Endothelial cell of umbilical vein (primary cell): ENCODE results near the gene CASKIN2. TPM values are rescaled to one million over a fixed set of nuclear protein-coding genes. Genes with fewer than 3 reads are reported as not detected.

Experiments
- BruUV-seq: library from RNA; stranded (reverse); fragments of 400-500 nt; replicated peaks from 2 replicates; lab custom pipeline; 2021; lab: Mats Ljungman, UMichigan
- CTCF ChIA-PET: fragments of 300-600, 350-600 bp; sonication (Branson Sonifier 250); formaldehyde crosslinking; loops from one replicate; lab custom pipeline; 2021; ENCODE audit warnings: antibody characterized with exemption, inconsistent platforms; lab: Charles Lee
- POLR2A ChIA-PET: fragments of 300-600, 350-600 bp; sonication (Branson Sonifier 250); formaldehyde crosslinking; loops from one replicate; lab custom pipeline; 2021; ENCODE audit warnings: antibody characterized with exemption, inconsistent platforms; lab: Charles Lee
- DNase-seq: peaks from one replicate; pipeline ENCODE4 v3.0.0-alpha.2; 2011; ENCODE audit warnings: low read depth, low spot score
- FAIRE-seq: peaks from 2 replicates; lab custom pipeline; 2011; peaks lifted over from hg19 to GRCh38; lab: Jason Lieb, UNC
- H2AFZ ChIP-seq: 2 replicates; pipeline ENCODE4 v1.6.0; 2012; ENCODE audit warnings: low read depth, low read length, control low read depth, inconsistent platforms
- H3K27ac ChIP-seq: 2 replicates; pipeline ENCODE4 v1.5.1; 2011; ENCODE audit warnings: low read depth, mild to moderate bottlenecking, control low read depth, low read length, moderate library complexity; ENCODE audit not compliant: insufficient read depth
- H3K27me3 ChIP-seq, 2 experiments: 2 replicates each; pipeline versions ENCODE4 v1.6.0 to v1.6.1; 2011; ENCODE audit warnings: low read length in 2 of 2, mixed read lengths in 1 of 2; ENCODE audit not compliant: control insufficient read depth in 2 of 2, insufficient read depth in 2 of 2
- H3K36me3 ChIP-seq, 2 experiments: 2 replicates in 1 of 2; 3 replicates in 1 of 2; pipeline ENCODE4 v1.5.1; 2011; ENCODE audit warnings: low read length in 2 of 2, mild to moderate bottlenecking in 1 of 2, moderate library complexity in 1 of 2; ENCODE audit not compliant: control insufficient read depth in 2 of 2, insufficient read depth in 2 of 2; ENCODE audit errors: extremely low read depth in 1 of 2
- H3K4me1 ChIP-seq: 3 replicates; pipeline ENCODE4 v1.5.1; 2011; ENCODE audit warnings: mild to moderate bottlenecking, low read length; ENCODE audit not compliant: control insufficient read depth, insufficient read depth; ENCODE audit errors: extremely low read depth
- H3K4me2 ChIP-seq: 2 replicates; pipeline ENCODE4 v1.6.1; 2011; ENCODE audit warnings: low read length, control low read depth, mixed read lengths; ENCODE audit not compliant: insufficient read depth
- H3K4me3 ChIP-seq, 3 experiments: fragments of 200-600 bp in 1 of 3; sonication (generic), shearing (Covaris generic) in 1 of 3; replicated peaks in 1 of 3; 2 replicates each; pipeline ENCODE4 v1.5.1; 2011 to 2016; ENCODE audit warnings: control low read depth in 3 of 3, low read length in 3 of 3, mild to moderate bottlenecking in 2 of 3, inconsistent platforms in 1 of 3, low read depth in 1 of 3, moderate library complexity in 1 of 3; ENCODE audit not compliant: insufficient read depth in 1 of 3
- H3K79me2 ChIP-seq: 2 replicates; pipeline ENCODE4 v1.6.0; 2012; ENCODE audit warnings: low read length, inconsistent platforms; ENCODE audit not compliant: control insufficient read depth, insufficient read depth
- H3K9ac ChIP-seq: replicated peaks from 2 replicates; pipeline ENCODE3; 2011; ENCODE audit warnings: low read length, control low read depth; ENCODE audit not compliant: insufficient read depth; ENCODE audit errors: extremely low read depth
- H3K9me1 ChIP-seq: replicated peaks from 3 replicates; pipeline ENCODE4 v1.6.0; 2011; ENCODE audit warnings: mild to moderate bottlenecking, low read length; ENCODE audit not compliant: control insufficient read depth, insufficient read depth; ENCODE audit errors: extremely low read depth
- H3K9me3 ChIP-seq: replicated peaks from 2 replicates; pipeline ENCODE4 v1.5.1; 2012; ENCODE audit warnings: low read length, inconsistent platforms; ENCODE audit not compliant: control insufficient read depth, insufficient read depth
- H4K20me1 ChIP-seq: replicated peaks from 2 replicates; pipeline ENCODE3; 2011; ENCODE audit warnings: mild to moderate bottlenecking, low read length; ENCODE audit not compliant: control insufficient read depth, insufficient read depth; ENCODE audit errors: extremely low read depth
- CTCF ChIP-seq, 2 donors: IDR thresholded peaks; 1 replicate in 1 of 2; 2 replicates in 1 of 2; pipeline ENCODE4 v1.5.1; 2011; ENCODE audit warnings: low read length in 2 of 2, mild to moderate bottlenecking in 2 of 2, moderate library complexity in 2 of 2, control low read depth in 1 of 2, inconsistent platforms in 1 of 2, low read depth in 1 of 2; ENCODE audit not compliant: insufficient read depth in 1 of 2; ENCODE audit errors: extremely low read depth in 1 of 2
- EZH2 ChIP-seq: IDR thresholded peaks from 2 replicates; pipeline ENCODE4 v1.6.1; 2012; ENCODE audit warnings: borderline replicate concordance, low read depth, mild to moderate bottlenecking, moderate library complexity, low read length, inconsistent platforms; ENCODE audit not compliant: severe bottlenecking
- FOS ChIP-seq: IDR thresholded peaks from 2 replicates; pipeline ENCODE4 v1.6.1; 2011; ENCODE audit warnings: mild to moderate bottlenecking, low read length, moderate library complexity, borderline replicate concordance; ENCODE audit not compliant: insufficient read depth
- GATA2 ChIP-seq: IDR thresholded peaks from 2 replicates; pipeline ENCODE4 v1.7.0; 2011; ENCODE audit warnings: low read depth, mild to moderate bottlenecking, moderate library complexity, mixed read lengths, low read length; ENCODE audit not compliant: insufficient read length, insufficient read depth
- JUN ChIP-seq: IDR thresholded peaks from 2 replicates; pipeline ENCODE4 v1.6.1; 2011; ENCODE audit warnings: borderline replicate concordance, low read depth; ENCODE audit not compliant: insufficient read length, insufficient read depth
- MAX ChIP-seq: IDR thresholded peaks from 2 replicates; pipeline ENCODE4 v1.6.1; 2011; ENCODE audit not compliant: insufficient read depth, insufficient read length
- MYC ChIP-seq: IDR thresholded peaks from one replicate; pipeline ENCODE4 v1.6.1; 2011; ENCODE audit warnings: mild to moderate bottlenecking, low read depth, low read length
- POLR2A ChIP-seq: IDR thresholded peaks from 2 replicates; pipeline ENCODE4 v1.6.1; 2012; ENCODE audit warnings: low read depth, mild to moderate bottlenecking, control low read depth, low read length
- POLR2AphosphoS5 ChIP-seq: IDR thresholded peaks from 2 replicates; pipeline ENCODE4 v1.6.1; 2012; ENCODE audit warnings: low read depth, mild to moderate bottlenecking, control low read depth, low read length, moderate library complexity; ENCODE audit not compliant: insufficient read depth
- dilution Hi-C: fragments of 300-500 bp; cut with MboI; formaldehyde crosslinking; loops from one replicate; pipeline ENCODE4 v1.15.0; 2019; ENCODE audit warnings: low sequenced_read_pairs; ENCODE audit not compliant: extremely low pct_ligation_motif_present
- intact Hi-C: fragments of 100-400 bp; cut with micrococcal nuclease; formaldehyde crosslinking; loops from one replicate; pipeline ENCODE4 v1.10.0; 2022
- polyA plus RNA-seq, 4 experiments: library from polyadenylated mRNA; depleted of rRNA in 3 of 4; stranded (reverse) in 3 of 4; unstranded in 1 of 4; fragments of >200 nt; gene quantifications; 2 replicates each; pipeline versions ENCODE4 v1.2.1 to v1.2.3, GENCODE V29; 2011 to 2012; ENCODE audit warnings: missing spikeins in 1 of 4
- total RNA-seq: library from RNA; stranded (reverse); gene quantifications from 2 replicates; pipeline ENCODE4 v1.2.3, GENCODE V29; 2021

Gene CASKIN2
- total and polyA plus RNA-seq, 2 donors (not counting 3 experiments of a cell fraction or from before 2014, with no cell fraction given): 13.0 to 37.6 TPM

GRCh38 chr17:75487351-75488070 is 27.8 kb downstream of the CASKIN2 start:
- no TSS peak for BruUV-seq
- POLR2A ChIA-PET: no interaction called here
- H3K4me1 ChIP-seq: peaks cover 9% of the 10 kb centered on the region
- no peaks in the 10 kb centered on the region for H3K9me3 ChIP-seq
- H4K20me1 ChIP-seq: no peaks in the 10 kb centered on the region
- H2AFZ ChIP-seq: no peak overlapping the region
- H3K9me1 ChIP-seq: no peaks in the 10 kb centered on the region
- peak; percentile 8 for FAIRE-seq
- TF ChIP-seq CTCF (IDR thresholded peaks at IDR 0.05; ENCODE audit: extremely low read depth in 1 of 2, insufficient read depth in 1 of 2, low read depth in 1 of 2, low read length in 2 of 2): no peak
- no peak for TF ChIP-seq POLR2A
- TF ChIP-seq EZH2: no peak
- TF ChIP-seq MAX: no peak
- TF ChIP-seq JUN: no peak
- TF ChIP-seq FOS: no peak
- TF ChIP-seq POLR2AphosphoS5: no peak
- no peak for TF ChIP-seq MYC
- TF ChIP-seq GATA2: no peak
- H3K79me2 ChIP-seq: no peaks in the 10 kb centered on the region
- H3K27ac ChIP-seq: no peak overlapping the region
- no peak overlapping the region for H3K4me3 ChIP-seq
- no peak overlapping the region for H3K4me2 ChIP-seq
- H3K9ac ChIP-seq: no peak overlapping the region
- dilution Hi-C loops (no loop called here), intact Hi-C loops (loop anchor here (1.0 kb wide), 1 partner anchor 61 kb away; no protein-coding TSS in a partner anchor)
- no peak for DNase-seq
- H3K36me3 ChIP-seq: peaks cover 0 to 3% of the 10 kb centered on the region in 2 experiments
- CTCF ChIA-PET: interaction anchor here (0.8 to 2.1 kb wide), 8 partner anchors 9 to 59 kb away, joined by 3 to 9 read pairs (median 3); partner anchors contain the start of gene TMEM94
- no peaks in the 10 kb centered on the region for H3K27me3 ChIP-seq
